NCI-H2081 treated with DMSO at 0.1 percent for 48 hours (cell line): ENCODE measurements around the gene FXR2.

ENCODE experiments used
- DNase-seq: peaks from one replicate; lab custom pipeline; 2025; lab: John Stamatoyannopoulos, UW

The FXR2 gene

DNA sequence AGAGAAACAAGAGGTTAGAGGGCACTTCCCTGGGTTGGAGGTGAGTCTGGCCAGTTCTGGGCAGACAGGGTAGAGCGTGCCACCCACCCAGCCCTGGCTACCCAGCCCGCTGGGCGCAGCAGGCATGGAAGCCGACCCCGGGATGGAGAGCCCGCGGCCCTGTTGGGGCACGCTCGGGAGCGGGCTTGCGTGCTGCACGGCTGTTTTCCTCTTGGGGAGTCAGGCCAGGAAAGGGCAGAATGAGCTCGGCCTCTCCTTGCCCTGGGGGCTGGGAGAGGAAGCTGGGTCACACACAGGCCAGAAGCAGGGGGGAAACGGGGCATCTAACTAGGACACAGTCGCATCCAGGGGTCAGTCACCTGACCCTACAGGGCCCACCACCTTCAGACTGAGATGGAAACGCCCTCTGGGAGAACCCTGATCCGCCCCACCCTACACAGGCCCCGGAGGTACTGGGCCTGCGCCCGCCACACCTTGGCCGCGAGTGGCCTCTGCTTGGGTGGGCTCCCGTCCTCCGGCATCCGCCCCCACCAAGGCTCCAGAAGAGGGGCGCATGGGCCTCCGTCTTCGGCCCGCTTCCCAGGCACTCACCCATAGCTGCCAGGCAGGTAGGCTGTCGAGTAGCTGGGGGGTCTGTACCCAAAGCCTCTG lies 26.0 kb downstream of the FXR2 start:
- no peak for DNase-seq

DNA sequence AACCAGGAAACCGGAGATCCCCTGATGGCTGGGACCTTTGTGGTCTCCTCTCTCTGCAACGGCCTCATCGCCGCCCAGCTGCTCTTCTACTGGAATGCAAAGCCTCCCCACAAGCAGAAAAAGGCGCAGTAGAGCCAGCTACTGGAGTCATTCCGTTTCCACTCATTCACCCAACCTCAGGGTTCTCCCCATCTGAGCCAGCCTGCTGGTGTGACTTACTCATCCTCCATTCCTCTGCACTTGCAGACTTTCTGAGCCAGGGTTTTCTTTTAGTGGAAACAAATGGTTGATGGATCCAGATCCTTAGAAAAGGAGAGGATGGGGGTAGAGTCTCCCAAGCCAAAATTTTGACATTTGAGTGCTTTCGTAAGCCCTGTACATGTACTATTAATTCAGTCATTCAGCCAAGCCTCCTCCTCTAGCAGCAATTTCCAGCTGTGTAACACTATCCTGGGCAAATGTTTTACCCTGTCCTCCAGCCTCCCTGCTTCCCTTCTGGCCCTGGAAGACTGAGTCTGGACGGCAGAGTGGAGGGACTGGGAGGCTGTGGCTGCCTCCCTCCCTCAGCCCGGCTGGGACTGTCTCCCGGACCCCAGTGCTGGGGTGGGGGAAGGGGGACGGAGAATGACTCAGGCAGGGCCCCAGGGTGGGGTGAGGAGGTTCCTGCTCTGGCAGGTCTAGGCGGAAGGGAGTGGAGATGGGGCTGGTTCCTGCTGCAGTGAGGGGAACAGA lies 27.1 kb downstream of the FXR2 start:
- DNase-seq, result no peak

DNA sequence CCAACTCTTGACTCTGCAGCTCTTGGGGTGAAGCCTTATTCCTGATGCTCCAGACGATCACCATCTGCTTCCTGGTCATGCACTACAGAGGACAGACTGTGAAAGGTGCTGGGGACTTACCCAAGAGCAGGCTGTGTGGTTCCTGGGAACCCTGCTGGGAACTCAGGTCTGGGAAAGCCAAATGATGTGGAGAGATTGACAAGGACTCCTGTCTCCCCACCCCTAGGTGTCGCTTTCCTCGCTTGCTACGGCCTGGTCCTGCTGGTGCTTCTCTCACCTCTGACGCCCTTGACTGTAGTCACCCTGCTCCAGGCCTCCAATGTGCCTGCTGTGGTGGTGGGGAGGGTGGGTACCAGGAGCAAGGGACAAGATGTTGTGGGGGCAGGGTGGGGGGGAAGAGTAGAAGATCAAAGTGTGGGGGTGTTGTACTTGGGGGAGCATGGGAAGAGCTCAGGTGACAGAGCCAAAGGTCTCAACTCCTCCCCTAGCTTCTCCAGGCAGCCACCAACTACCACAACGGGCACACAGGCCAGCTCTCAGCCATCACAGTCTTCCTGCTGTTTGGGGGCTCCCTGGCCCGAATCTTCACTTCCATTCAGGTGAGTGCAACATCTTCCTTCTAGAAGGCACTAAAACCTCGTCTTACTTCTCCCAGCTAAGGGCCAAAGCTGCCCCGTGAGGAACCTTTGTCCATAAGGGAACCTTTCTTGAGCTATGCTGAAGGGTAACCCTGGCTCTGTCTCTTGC lies 27.9 kb downstream of the FXR2 start:
- DNase-seq, result no peak

DNA sequence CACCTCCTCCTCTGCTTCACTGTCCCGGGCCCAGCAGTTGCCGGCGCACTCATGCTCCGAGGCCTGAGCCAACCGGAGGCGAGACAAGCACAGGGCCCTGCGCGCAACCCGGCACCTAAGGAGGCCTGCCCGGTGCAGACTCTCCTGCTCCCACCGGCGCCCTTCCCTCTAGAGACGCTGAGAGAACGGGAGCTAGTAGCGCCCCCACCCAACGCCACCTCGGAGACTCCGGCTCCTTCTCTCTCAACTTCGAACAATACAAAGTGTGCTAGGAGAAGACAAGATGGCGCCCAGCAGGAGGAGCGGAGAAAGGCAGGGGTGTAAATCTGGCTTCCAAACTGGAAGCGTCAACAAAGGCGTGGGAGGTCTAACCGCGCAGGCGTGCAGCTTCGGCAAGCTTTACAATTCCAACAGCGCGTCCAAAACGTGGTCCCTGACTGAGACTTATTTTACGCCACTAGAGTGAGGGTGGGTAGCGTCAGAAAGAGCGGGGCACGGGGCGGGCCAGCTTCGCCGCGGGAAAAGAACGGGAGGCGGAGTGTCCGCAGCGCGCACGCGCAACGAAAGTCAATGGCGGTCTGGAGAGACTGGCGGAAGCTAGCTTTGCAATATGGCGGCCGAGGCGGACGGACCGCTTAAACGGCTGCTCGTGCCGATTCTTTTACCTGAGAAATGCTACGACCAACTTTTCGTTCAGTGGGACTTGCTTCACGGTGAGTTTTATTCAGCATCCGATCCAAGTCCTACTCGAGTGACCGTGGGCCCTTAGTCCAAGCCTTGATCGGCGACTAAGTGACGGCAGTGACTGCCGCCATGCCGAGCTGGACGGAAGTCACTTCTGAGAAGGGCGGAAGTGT lies 31.2 kb downstream of the FXR2 start, which contains the start of gene MPDU1:
Gene MPDU1, plus strand, starts transcription at position 600 of the 857 bp plus-strand sequence. Its CDS starts 11 bp downstream, at position 611.
- peak; percentile 71 for DNase-seq

DNA sequence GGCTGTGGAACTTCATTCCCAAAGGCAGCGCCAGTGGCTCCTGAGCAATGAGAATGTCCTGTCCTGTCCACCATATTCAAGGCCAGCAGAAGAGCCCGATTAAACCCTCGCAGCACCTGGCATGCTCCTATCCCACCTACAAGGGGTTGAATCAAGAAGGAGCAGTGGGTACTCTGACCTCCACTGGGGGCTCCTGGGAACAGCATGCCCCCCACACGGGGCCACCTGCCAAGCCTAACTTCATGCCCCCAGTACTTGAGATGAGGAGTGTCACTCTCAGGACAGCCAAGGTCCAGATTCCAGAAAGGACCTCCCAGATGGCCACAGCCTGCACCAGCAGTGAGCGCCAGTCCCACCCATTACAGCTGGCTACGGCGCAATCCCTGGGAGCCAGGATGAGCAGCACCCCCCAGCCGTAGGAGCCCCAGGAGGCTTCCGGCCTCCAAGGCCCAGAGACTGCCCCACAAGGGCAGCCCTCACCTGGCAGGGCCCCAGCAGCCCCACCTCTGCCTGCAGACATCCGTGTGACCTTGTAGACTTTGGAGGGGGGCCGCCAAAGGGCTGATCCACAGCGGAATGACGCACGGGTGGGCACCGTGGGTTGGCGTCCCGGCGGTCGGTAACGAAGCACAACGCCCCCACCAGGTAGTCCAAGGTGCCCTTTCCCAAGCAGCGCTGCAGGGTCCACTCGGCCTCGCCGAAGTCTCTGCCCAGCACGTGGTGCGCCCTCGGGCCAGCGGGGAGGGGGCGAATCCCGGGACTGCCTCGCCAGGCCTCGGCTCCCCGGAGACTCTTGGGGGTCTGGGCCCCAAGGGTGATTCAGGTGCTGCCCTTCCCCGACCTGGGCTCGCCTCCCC lies 32.1 kb downstream of the FXR2 start:
- no peak for DNase-seq

DNA sequence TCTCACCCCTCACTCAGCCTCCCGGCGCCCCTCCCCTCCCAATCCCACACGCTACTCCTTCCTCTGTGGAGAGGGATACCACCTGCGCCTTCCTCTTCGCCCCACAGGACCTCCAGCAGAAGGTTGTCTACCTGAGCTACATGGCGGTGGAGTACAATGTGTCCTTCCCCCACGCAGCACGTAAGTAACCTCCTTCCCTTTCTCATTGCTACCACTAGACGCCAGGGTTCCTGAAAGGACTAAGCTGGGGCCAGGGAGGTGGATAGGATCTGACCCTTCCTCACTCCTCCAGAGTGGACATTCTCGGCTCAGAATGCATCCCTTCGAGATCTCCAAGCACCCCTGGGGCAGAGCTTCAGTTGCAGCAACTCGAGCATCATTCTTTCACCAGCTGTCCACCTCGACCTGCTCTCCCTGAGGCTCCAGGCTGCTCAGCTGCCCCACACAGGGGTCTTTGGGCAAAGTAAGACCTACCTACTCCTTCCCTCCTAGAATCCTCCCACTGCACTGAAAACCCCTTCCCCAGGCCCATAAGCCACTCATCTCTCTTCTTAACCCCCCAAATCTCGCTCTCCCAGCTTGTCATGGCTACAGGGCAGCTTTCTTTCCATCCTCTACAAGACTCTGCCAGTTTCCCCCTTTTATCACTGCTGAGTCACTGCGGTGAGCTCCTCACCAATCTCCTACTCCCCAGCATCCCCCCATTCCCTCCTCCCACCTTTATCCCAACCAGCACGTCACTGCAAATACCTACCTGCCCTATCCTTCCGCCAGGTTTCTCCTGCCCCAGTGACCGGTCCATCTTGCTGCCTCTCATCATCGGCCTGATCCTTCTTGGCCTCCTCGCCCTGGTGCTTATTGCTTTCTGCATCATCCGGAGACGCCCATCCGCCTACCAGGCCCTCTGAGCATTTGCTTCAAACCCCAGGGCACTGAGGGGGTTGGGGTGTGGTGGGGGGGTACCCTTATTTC lies 33.8 kb downstream of the FXR2 start:
- no peak for DNase-seq

DNA sequence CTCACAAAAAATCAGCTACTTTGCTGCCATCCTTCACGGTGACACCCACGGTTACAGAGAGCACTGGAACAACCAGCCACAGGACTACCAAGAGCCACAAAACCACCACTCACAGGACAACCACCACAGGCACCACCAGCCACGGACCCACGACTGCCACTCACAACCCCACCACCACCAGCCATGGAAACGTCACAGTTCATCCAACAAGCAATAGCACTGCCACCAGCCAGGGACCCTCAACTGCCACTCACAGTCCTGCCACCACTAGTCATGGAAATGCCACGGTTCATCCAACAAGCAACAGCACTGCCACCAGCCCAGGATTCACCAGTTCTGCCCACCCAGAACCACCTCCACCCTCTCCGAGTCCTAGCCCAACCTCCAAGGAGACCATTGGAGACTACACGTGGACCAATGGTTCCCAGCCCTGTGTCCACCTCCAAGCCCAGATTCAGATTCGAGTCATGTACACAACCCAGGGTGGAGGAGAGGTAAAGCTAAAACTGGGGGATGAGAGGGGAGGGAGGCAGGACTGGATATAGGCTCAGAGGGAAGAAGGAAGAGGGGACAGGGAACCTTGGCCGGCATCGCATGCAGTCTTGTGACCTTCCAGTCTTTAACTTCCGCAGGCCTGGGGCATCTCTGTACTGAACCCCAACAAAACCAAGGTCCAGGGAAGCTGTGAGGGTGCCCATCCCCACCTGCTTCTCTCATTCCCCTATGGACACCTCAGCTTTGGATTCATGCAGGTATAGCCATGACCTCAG lies 34.7 kb downstream of the FXR2 start:
- no peak for DNase-seq

DNA sequence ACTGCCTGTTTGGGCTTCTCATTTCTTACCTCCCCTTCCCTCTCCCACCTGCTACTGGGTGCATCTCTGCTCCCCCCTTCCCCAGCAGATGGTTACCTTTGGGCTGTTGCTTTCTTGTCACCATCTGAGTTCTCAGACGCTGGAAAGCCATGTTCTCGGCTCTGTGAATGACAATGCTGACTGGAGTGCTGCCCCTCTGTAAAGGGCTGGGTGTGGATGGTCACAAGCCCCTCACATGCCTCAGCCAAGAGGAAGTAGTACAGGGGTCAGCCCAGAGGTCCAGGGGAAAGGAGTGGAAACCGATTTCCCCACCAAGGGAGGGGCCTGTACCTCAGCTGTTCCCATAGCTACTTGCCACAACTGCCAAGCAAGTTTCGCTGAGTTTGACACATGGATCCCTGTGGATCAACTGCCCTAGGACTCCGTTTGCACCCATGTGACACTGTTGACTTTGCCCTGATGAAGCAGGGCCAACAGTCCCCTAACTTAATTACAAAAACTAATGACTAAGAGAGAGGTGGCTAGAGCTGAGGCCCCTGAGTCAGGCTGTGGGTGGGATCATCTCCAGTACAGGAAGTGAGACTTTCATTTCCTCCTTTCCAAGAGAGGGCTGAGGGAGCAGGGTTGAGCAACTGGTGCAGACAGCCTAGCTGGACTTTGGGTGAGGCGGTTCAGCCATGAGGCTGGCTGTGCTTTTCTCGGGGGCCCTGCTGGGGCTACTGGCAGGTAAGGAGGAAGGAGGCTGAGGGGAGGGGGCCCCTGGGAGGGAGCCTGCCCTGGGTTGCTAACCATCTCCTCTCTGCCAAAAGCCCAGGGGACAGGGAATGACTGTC lies 35.5 kb downstream of the FXR2 start, which contains the start of gene CD68:
Gene CD68, plus strand, starts transcription at position 638 of the 833 bp plus-strand sequence. Its CDS starts 40 bp downstream, at position 678.
- DNase-seq, result no peak

DNA sequence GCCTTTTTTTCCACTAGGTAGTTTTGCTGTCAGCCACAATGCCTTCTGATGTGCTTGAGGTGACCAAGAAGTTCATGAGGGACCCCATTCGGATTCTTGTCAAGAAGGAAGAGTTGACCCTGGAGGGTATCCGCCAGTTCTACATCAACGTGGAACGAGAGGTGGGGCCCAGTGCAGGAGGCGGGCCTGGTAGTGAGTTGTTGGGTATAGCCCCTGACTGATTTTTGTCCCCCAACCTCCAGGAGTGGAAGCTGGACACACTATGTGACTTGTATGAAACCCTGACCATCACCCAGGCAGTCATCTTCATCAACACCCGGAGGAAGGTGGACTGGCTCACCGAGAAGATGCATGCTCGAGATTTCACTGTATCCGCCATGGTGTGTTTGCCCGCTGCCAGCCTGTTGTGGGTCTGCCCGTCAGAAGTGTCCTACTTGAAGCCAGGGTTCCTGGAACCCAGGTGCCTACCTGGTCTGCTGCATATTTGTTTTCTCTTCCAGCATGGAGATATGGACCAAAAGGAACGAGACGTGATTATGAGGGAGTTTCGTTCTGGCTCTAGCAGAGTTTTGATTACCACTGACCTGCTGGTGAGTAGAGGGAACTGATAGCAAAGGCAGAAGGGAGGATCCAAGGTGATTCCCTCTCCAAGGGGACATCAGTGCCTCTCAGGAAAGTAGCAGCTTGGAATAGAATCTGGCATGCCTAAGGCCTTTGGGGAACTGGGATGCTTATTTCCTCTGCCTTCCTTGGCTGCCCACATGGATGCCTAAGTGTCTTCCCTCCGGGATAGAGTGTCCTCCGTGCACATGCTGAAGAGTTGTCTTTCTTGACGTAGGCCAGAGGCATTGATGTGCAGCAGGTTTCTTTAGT lies 37.1 kb downstream of the FXR2 start:
- no peak for DNase-seq

DNA sequence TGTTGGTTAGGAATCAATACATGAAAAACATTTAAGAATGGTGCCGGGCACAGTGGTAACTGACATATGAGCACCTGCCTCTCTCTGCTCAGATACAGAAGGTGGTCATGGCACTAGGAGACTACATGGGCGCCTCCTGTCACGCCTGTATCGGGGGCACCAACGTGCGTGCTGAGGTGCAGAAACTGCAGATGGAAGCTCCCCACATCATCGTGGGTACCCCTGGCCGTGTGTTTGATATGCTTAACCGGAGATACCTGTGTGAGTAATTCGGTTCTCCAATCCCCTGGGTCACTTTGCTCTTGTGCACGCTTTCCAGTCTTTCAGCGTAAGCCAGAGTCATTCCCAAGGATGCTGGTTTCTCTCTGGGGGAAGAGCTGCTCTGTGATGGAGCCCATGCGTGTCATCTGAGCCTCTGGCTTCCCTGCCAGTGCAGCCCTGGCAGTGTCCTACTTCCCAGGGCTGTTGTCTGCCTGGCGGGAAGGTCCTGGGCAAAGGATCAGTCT lies 38.2 kb downstream of the FXR2 start:
- DNase-seq, result no peak

DNA sequence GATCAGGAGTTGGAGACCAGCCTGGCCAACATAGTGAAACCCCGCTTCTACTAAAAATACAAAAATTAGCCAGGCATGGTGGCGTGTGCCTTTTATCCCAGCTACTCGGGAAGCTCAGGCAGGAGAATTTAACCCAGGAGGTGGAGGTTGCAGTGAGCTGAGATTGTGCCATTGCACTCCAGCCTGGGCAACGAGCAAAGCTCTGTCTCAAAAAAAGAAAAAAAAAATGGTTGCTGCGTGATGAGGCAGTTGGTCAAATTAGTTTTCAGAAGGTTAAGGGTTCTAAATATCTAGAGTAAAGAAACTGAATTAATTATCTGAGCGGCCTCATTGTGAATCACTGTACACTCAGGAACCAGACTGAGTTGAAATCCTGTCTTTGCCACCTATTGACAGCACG lies 38.7 kb downstream of the FXR2 start:
- no peak for DNase-seq

DNA sequence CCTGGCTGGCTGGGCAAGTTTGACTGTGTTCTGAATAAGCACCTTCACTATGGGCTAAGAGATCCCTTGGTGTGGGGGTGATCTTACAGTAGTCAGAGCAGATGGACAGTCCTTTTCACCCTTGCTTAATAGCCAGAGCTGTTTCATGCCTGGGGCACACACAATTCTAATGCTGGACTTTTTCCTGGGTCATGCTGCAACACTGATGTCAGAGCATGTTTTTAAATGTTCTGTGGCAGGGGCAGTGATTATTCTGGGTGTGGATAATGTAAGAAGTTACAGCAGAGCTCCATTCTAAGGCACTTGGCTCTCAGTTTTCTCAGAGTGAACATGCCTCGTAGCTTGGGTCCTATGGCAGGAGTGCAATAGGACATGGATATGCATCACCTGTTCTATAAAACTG lies 39.2 kb downstream of the FXR2 start:
- no peak for DNase-seq

DNA sequence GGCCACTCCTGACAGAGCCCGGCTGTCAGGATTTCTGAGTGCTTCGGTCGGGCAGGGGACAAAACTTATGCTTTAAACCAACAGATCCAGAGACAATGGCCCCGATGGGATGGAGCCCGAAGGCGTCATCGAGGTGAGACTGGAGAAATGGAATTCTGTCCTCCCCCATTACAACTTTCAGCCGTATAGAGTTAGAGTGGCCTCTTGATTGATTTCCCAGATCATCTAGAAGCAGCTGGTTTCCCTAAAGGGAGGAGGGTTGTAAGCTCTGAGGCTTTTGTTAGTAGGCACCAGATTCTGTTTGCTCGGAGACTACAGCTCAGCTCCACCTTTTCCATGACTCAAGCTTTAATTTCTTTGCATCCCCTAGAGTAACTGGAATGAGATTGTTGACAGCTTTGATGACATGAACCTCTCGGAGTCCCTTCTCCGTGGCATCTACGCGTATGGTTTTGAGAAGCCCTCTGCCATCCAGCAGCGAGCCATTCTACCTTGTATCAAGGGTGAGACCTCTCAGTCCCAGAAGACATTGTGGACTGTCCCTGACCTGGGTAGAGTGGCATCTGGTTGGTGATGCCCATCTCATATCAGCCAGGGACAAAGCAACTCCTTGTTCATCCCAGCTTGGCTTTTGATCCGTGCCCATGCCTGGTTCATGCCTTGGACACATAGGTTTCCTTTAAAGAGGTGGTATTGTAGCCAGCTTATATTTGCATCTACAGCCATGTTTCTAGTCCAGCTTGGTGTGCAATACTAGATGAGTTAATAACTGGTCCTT lies 40.3 kb downstream of the FXR2 start:
- DNase-seq, result no peak

DNA sequence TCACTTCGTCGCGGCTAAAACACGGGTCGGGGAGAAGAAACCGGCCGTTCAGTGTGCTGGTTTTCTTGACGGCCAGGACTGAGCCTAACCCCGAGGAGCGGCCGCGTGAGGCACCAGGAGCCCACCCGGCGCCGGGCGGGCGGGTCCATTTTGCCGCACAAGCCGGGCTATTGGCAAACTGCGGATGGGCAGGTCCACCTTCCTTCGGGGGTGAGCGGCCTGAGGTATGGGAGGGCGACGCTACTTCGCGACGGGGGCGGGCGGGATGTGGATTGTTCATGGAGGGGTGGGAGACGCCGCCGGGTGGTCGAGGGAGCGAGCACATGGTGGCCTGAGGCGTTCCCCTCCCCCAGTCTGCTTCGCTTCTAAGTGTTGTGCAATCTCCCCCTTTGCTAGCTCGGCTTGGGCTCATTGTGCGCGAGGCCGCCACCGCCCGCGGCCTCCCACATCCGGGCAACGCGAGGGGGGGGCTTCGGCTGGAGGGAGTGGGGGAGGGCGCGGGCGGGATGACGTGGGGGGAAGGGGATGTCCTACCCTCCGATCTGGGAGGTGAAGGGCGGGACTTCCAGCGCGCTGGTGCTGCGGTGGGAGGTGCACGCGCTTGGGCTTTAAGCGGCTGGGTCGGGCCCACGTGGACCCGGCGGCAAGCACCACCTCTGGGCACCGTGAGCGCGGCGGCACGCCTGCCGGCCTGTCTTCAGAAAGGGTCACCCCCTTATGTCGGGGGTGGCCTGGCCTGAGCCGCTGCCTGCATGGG lies 41.2 kb downstream of the FXR2 start:
- DNase-seq, result no peak
